Neural progenitor cell (in vitro differentiated cells): ENCODE data around the gene CDH2.

Experiments used
- CTCF ChIP-seq: fragments of 200-600 bp; sonication (generic); IDR thresholded peaks from 2 replicates; pipeline ENCODE4 v1.5.1; 2017; ENCODE audit warnings: antibody characterized with exemption, mild to moderate bottlenecking
- EZH2 ChIP-seq: fragments of 200-600 bp; sonication (generic); IDR thresholded peaks from 2 replicates; pipeline ENCODE4 v1.6.1; 2017; ENCODE audit warnings: antibody characterized with exemption, mild to moderate bottlenecking, moderate library complexity

DNA sequence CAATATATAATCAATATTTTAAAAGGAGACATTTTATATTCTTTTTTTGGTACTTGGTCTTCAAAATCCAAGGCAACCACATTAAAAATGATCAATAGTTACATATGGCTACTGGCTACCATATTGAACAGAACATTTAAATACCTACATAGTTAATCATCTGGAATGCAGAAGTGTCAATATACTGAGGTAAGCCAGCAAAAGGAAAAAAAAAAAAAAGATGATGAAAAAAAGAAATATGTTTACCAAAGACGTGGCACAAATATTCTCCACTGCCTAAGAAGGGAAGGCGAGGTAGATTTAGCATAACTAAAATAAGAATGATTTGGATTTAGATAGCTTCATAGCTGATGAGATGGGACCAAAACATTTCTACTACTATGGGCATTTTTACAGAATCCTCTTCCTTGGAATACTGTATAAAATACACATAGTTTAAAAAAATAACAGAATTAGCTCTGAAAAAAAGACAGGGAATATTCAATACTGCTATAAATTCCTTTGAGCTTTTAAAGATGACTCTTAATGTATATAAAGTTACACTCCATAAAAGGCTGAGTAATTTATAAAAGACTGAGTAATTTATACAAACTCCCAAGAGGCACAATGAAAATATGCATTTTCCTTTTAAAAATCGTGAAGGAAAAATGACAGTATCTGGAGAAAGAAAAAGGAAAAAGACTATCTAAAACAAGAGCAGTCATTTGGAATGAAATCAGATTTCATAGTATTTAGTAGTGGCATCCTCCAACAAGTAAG, 63.5 kb downstream of the CDH2 start:
- TF ChIP-seq CTCF (no peak), EZH2 (no peak)
